NCI-H1436 treated with DMSO at 0.1 percent for 48 hours (cell line): ENCODE data around the gene ITGA7.

Source experiments
- DNase-seq: peaks from one replicate; lab custom pipeline; 2025; lab: John Stamatoyannopoulos, UW

ITGA7 gene

GRCh38 chr12:55700255-55701018, 7.3 kb downstream of the ITGA7 start:
- no peak for DNase-seq

- DNase-seq = no peak
Measured at GRCh38 chr12:55699471-55700055, 8.1 kb downstream of the ITGA7 start.

- no peak for DNase-seq
Measured at GRCh38 chr12:55698965-55699364, 8.7 kb downstream of the ITGA7 start.

- no peak for DNase-seq
Measured at GRCh38 chr12:55698241-55698955, 9.3 kb downstream of the ITGA7 start.

GRCh38 chr12:55697686-55698085, 10.0 kb downstream of the ITGA7 start:
- DNase-seq = no peak

- DNase-seq = no peak
Measured at GRCh38 chr12:55696796-55697462, 10.8 kb downstream of the ITGA7 start.

- DNase-seq = no peak
Measured at GRCh38 chr12:55696141-55696540, 11.6 kb downstream of the ITGA7 start.

GRCh38 chr12:55695349-55695748, 12.4 kb downstream of the ITGA7 start:
- no peak for DNase-seq

- DNase-seq = no peak
Measured at GRCh38 chr12:55694651-55695050, 13.1 kb downstream of the ITGA7 start.

GRCh38 chr12:55694188-55694515, 13.6 kb downstream of the ITGA7 start:
- DNase-seq = no peak

- no peak for DNase-seq
Measured at GRCh38 chr12:55693323-55694187, 14.1 kb downstream of the ITGA7 start.

- DNase-seq = no peak
Measured at GRCh38 chr12:55692631-55693322, 14.9 kb downstream of the ITGA7 start.

- no peak for DNase-seq
Measured at GRCh38 chr12:55688716-55689655, 18.7 kb downstream of the ITGA7 start.

GRCh38 chr12:55687746-55688145, 20.0 kb downstream of the ITGA7 start:
- DNase-seq = no peak

- no peak for DNase-seq
Measured at GRCh38 chr12:55686366-55687010, 21.2 kb downstream of the ITGA7 start.

GRCh38 chr12:55685671-55686070, 22.0 kb downstream of the ITGA7 start:
- DNase-seq = no peak

- no peak for DNase-seq
Measured at GRCh38 chr12:55684761-55685370, 22.8 kb downstream of the ITGA7 start.

GRCh38 chr12:55683676-55684075, 24.0 kb downstream of the ITGA7 start:
- no peak for DNase-seq
